GM12892 (cell line): Measurements from ENCODE around the gene IDNK.

Source experiments
- POLR2A ChIP-seq: IDR thresholded peaks from 2 replicates; pipeline ENCODE4 v1.6.1; 2011; ENCODE audit warnings: low read depth, low read length, control low read depth
- POLR2AphosphoS5 ChIP-seq: IDR thresholded peaks from 2 replicates; pipeline ENCODE4 v1.6.1; 2011; ENCODE audit warnings: low read depth, low read length, control low read depth

- TF ChIP-seq POLR2A = no peak
- TF ChIP-seq POLR2AphosphoS5 = no peak
These were observed 14.4 kb downstream of the IDNK start for GRCh38 chr9:83637389-83637788.
